LNCaP clone FGC (cell line): ENCODE results near the gene CIDEA.

Source experiments
- DNase-seq: peaks from one replicate; pipeline ENCODE4 v3.0.0-alpha.2; 2011; ENCODE audit warnings: low read depth
- H3K4me3 ChIP-seq: 2 replicates; pipeline ENCODE4 v1.5.1; 2011; ENCODE audit warnings: mild to moderate bottlenecking, low read depth, low read length, control low read depth
- TF ChIP-seq, protein P1 (sequence below): IDR thresholded peaks from 2 replicates; pipeline ENCODE4 v1.5.1; 2012; ENCODE audit warnings: mild to moderate bottlenecking; ENCODE audit not compliant: control insufficient read depth, insufficient read depth; ENCODE audit errors: extremely low read depth

Gene CIDEA

DNA sequence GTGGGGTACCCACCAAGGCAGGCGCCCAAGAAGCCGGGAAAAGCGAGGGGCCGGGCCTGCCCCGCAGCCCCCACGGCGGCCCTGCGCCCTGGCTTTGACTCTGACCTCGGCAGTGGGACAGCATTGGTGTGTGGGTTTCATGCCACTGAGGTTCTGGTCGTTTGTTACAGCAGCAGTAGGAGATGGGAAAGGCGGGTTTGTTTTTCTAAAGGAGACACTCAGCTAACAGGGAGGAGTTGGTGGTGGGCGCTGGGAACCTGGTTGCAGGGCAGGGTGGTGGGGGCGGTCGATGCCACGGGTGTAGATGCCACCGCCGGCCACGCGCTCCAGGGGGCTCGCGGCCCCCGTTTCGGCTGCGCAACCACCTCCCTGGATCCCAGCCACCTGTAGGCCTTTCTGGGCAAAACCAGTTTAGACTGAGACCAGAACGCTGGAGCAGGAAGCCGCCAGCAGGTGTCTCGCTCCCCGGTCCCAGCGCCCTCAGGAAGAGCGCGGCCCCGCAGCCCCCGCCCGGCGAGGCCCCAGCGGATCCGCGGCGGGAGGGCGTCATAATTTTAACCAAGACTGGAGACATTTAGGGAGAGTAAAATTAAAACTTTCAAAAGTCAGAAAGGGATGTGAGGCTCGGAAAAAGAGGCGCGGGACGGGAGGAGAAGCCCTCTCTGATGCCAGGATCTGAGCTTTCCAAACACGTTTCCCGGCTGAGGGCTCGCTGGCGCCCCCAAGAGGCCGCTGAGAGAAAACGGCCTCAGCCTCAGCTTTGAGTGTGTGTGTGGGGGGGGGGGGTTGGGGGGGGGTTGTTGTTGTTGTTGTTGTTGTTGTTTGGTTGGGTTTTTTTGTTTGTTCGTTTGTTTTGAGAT, 17.4 kb downstream of the CIDEA start:
- peak; percentile 52 for DNase-seq
- TF ChIP-seq, protein P1, sequence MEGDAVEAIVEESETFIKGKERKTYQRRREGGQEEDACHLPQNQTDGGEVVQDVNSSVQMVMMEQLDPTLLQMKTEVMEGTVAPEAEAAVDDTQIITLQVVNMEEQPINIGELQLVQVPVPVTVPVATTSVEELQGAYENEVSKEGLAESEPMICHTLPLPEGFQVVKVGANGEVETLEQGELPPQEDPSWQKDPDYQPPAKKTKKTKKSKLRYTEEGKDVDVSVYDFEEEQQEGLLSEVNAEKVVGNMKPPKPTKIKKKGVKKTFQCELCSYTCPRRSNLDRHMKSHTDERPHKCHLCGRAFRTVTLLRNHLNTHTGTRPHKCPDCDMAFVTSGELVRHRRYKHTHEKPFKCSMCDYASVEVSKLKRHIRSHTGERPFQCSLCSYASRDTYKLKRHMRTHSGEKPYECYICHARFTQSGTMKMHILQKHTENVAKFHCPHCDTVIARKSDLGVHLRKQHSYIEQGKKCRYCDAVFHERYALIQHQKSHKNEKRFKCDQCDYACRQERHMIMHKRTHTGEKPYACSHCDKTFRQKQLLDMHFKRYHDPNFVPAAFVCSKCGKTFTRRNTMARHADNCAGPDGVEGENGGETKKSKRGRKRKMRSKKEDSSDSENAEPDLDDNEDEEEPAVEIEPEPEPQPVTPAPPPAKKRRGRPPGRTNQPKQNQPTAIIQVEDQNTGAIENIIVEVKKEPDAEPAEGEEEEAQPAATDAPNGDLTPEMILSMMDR = peak; percentile 76
- peak overlapping the region; percentile 52 for H3K4me3 ChIP-seq

DNA sequence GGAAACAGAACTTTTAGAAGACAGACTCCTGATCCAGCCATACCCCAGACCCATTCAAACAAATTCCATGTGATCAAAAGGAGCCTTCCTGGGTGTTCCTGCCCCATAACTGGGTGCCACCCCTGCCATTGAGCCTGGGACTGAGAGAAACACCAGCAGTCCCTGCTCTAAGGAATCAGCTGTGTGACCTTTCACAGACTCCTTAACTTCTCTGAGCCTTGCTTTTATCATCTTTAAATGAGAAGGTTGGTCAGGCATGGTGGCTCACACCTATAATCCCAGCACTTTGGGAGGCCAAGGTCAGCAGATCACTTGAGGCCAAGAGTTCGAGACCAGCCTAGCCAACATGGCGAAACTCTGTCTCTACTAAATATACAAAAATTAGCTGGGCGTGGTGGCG, 20.6 kb downstream of the CIDEA start:
- TF ChIP-seq, protein P1 = no peak
- no peak for DNase-seq
- H3K4me3 ChIP-seq = no peak overlapping the region

DNA sequence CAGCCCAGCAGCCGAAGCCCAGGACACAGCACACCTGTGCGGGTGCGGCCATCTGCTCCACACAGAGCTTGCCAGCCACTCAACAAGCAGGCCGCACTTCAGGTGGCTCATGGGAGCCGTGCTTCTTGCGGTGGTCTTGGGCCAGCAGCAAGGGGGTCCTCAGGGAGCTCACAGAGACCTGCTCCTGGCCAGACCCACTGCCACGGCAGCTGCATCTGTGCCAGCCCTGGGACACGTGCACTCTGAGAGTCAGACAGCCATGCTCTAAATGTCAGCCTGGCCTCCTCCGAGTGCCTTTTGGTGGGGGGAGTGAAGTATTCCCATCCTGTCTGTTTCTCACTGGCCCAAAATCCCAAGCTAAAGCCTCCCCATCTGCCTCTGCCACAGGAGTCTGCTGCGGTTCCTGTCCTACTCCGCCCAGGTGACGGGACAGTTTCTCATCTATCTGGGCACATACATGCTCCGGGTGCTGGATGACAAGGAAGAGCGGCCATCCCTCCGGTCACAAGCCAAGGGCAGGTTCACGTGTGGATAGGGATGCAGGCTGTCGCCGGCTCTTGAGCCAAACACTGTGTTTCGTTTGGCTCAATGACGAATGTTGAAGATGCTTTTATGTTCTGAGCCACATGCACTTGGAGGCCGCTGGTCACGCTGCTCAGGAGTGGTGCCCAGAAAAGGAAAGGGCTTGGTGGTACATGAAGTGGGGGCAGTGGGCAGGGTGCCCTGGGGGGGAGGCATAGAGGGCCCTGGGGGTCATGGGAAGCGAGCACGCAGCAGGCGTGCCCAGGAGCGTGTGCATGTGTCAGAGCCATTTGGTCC, 22.8 kb downstream of the CIDEA start:
- TF ChIP-seq, protein P1 = no peak
- H3K4me3 ChIP-seq = no peak overlapping the region
- DNase-seq = no peak

DNA sequence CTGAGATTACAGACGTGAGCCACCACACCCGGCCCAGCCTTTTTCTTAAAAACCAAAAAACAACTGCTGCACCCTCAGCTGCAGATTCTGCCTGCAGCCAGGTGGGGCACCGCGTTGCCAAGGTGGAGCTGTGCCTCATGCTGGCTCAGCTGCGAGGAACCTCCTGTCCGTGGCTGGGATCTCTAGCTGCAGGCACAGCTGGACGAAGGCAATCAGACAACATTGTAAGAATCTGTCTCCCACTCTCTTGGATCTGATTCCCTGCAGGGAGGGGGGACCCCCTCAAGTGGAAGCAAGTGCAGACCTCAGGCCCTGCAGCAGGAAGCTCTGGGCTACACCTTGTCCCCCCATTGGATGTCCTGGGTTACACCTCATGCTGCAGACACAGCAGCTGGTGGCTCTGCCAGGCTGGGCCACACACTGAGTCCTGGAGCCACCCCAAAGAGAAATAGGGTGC, 24.1 kb downstream of the CIDEA start:
- no peak for DNase-seq
- TF ChIP-seq, protein P1 = peak; percentile 54
- no peak overlapping the region for H3K4me3 ChIP-seq

DNA sequence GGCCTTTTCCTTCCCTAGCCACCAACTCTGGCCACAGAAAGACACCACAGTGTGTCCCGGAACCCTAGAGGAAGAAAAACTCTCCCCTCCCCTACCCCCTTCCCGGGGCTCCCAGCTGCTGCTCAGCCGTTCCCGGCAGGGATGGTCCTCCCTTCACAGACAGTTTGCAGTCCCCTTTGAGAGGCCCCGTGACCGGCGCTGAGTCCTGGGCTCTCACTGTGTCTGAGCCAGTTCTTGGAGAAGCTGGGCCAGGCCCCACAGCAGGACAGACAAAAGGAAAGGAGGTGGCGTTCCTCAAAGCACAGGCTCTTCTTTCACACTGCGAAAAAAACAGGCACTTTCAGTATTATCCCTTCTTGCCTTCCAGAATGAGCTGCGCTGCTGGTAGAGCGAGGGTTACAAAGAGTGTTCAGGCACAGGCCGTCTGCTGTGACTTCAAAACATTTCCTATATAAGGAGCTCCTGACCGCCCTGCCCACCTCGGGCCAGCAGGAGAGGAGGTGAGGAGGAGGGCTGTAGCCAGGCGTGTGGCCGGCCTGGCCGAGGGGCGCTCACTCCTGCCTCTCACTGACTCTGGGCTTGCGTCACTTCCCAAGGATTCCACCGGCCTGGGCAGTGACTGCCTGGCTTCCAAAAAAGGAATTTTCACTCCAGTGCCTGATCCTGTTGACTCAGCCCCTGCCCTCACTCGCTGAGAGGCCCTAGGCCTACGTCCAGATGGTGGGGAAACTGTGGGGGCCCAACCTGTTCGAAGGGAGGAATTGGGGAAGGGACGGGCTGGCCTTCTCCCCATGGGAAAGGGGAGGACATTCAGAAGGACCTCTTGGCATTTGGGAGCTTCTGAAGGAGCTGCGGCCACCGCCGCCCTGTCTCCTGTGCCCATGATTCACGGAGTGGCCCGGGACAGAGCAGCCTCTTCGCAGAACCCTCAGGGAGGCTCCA, 24.9 kb downstream of the CIDEA start:
- H3K4me3 ChIP-seq = no peak overlapping the region
- no peak for DNase-seq

More for the DNA sequence above, 24.9 kb downstream of the CIDEA start:
- TF ChIP-seq, protein P1 = no peak
